ENCODE data around the gene CELF2. TPM values are rescaled to one million over a fixed set of nuclear protein-coding genes. Genes with fewer than 3 reads are reported as not detected.

Gene CELF2
- total RNA-seq, 1 experiment from 2014 or later: 0.27 TPM

DNA sequence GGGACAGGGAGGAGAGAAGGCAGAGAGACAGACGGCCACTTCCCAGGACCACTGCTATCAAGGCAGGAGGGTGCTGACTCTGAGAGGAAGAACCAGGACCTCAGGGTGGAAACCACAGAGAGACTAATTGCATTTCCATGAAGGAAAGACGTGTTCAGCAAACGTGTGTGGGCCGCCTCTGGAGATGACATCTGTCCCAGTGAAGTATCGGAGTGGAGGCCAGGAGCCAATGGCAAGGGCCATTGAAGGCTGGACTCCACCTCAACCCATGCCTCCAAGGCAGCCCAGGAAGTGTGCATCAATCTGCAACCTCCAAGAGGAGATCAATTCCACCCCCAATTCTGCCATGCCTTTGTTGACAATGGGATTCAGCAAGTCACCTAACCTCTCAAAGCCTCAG is 363.8 kb downstream of the CELF2 start:
- DNase-seq: no peak
- ChIA-PET POLR2A (no interaction called here), CTCF (no interaction called here)
- no peak overlapping the region for H3K4me3 ChIP-seq (ENCODE audit: low read depth, low read length)
- Mint-ChIP-seq H3K27ac (ENCODE audit: unreplicated experiment) (no peak overlapping the region), H3K36me3 (ENCODE audit: insufficient read depth, unreplicated experiment) (no peaks in the 10 kb centered on the region), H3K27me3 (ENCODE audit: insufficient read depth, unreplicated experiment) (peaks cover 14% of the 10 kb centered on the region), H3K4me3 (ENCODE audit: unreplicated experiment) (no peak overlapping the region), H3K4me1 (ENCODE audit: low read depth, unreplicated experiment) (no peaks in the 10 kb centered on the region), H3K9me3 (ENCODE audit: unreplicated experiment) (no peaks in the 10 kb centered on the region)
- no peaks in the 10 kb centered on the region for H3K36me3 ChIP-seq (ENCODE audit: control insufficient read depth, insufficient read depth, low read length)
- no peaks in the 10 kb centered on the region for H3K27me3 ChIP-seq (replicated peaks; ENCODE audit: control insufficient read depth, insufficient read depth, low read length)
- intact Hi-C loops (cut with micrococcal nuclease; ENCODE audit: unreplicated experiment): no loop called here
- H3K4me1 ChIP-seq: no peaks in the 10 kb centered on the region
- TF ChIP-seq, protein P1, sequence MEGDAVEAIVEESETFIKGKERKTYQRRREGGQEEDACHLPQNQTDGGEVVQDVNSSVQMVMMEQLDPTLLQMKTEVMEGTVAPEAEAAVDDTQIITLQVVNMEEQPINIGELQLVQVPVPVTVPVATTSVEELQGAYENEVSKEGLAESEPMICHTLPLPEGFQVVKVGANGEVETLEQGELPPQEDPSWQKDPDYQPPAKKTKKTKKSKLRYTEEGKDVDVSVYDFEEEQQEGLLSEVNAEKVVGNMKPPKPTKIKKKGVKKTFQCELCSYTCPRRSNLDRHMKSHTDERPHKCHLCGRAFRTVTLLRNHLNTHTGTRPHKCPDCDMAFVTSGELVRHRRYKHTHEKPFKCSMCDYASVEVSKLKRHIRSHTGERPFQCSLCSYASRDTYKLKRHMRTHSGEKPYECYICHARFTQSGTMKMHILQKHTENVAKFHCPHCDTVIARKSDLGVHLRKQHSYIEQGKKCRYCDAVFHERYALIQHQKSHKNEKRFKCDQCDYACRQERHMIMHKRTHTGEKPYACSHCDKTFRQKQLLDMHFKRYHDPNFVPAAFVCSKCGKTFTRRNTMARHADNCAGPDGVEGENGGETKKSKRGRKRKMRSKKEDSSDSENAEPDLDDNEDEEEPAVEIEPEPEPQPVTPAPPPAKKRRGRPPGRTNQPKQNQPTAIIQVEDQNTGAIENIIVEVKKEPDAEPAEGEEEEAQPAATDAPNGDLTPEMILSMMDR (IDR thresholded peaks at IDR 0.05; ENCODE audit: insufficient read depth in 1 of 2, low read depth in 1 of 2, low read length in 1 of 2, severe bottlenecking in 1 of 2, unreplicated experiment in 1 of 2): no peak
- no TSS peak for BruUV-seq (replicated peaks)
- no peaks in the 10 kb centered on the region for H3K9me3 ChIP-seq

DNA sequence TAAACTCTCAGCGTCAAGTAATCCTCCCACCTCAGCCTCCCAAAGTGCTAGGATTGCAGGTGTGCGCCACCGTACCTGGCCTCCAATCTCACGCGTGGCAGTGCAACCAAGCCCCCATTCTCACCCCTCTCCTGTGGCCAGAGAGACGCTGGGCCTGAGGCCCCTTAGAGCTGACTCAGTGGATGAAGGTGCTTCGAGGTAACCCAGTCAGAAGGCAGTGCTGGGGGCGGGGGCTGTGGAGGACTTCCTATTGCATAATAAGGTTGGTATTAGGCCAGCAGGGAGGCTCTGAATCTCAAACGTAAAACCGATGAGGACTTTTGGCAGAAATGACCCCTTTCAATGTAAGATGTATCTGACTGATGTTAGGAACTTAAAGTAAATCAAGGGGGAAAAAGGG is 364.5 kb downstream of the CELF2 start:
- Mint-ChIP-seq H3K4me3 (ENCODE audit: unreplicated experiment) (no peak overlapping the region), H3K27ac (ENCODE audit: unreplicated experiment) (no peak overlapping the region), H3K27me3 (ENCODE audit: insufficient read depth, unreplicated experiment) (peaks cover 14% of the 10 kb centered on the region), H3K4me1 (ENCODE audit: low read depth, unreplicated experiment) (no peaks in the 10 kb centered on the region), H3K9me3 (ENCODE audit: unreplicated experiment) (no peaks in the 10 kb centered on the region), H3K36me3 (ENCODE audit: insufficient read depth, unreplicated experiment) (no peaks in the 10 kb centered on the region)
- ChIA-PET CTCF (no interaction called here), POLR2A (no interaction called here)
- H3K4me3 ChIP-seq (ENCODE audit: low read depth, low read length): no peak overlapping the region
- TF ChIP-seq, protein P1 (IDR thresholded peaks at IDR 0.05; ENCODE audit: insufficient read depth in 1 of 2, low read depth in 1 of 2, low read length in 1 of 2, severe bottlenecking in 1 of 2, unreplicated experiment in 1 of 2): no peak
- H3K4me1 ChIP-seq: no peaks in the 10 kb centered on the region
- intact Hi-C loops (cut with micrococcal nuclease; ENCODE audit: unreplicated experiment): no loop called here
- DNase-seq: no peak
- no TSS peak for BruUV-seq (replicated peaks)
- H3K27me3 ChIP-seq (replicated peaks; ENCODE audit: control insufficient read depth, insufficient read depth, low read length): no peaks in the 10 kb centered on the region
- no peaks in the 10 kb centered on the region for H3K9me3 ChIP-seq
- H3K36me3 ChIP-seq (ENCODE audit: control insufficient read depth, insufficient read depth, low read length): no peaks in the 10 kb centered on the region

DNA sequence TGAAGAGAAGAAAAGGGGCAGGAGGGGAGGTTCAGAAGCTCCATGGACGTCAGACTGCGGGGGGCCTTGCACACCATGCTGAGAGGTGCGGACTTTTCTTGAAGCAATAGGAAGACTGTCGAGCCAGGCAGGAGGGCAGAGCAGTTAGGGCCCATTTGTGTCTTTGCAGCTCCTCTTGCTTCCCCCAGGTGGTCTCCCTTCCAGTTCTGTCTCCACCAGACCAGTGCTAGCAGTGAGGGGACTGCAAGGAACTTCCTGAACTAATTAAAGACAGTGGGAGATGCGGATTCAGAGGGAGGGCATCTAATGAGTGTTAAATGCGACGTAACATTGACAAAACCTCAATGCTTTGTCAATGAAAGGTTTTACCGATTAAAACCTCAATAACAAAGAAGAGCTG is 368.4 kb downstream of the CELF2 start:
- Histone ChIP-seq H3K4me3 (ENCODE audit: low read depth, low read length) (no peak overlapping the region), H3K9me3 (no peaks in the 10 kb centered on the region), H3K27me3 (replicated peaks; ENCODE audit: control insufficient read depth, insufficient read depth, low read length) (no peaks in the 10 kb centered on the region), H3K36me3 (ENCODE audit: control insufficient read depth, insufficient read depth, low read length) (no peaks in the 10 kb centered on the region), H3K4me1 (no peaks in the 10 kb centered on the region)
- ChIA-PET CTCF (no interaction called here), POLR2A (no interaction called here)
- H3K36me3 Mint-ChIP-seq (ENCODE audit: insufficient read depth, unreplicated experiment): no peaks in the 10 kb centered on the region
- TF ChIP-seq, protein P1 (IDR thresholded peaks at IDR 0.05; ENCODE audit: insufficient read depth in 1 of 2, low read depth in 1 of 2, low read length in 1 of 2, severe bottlenecking in 1 of 2, unreplicated experiment in 1 of 2): no peak
- H3K4me1 Mint-ChIP-seq (ENCODE audit: low read depth, unreplicated experiment): no peaks in the 10 kb centered on the region
- no peak for DNase-seq
- no peak overlapping the region for H3K4me3 Mint-ChIP-seq (ENCODE audit: unreplicated experiment)
- BruUV-seq (replicated peaks): no TSS peak
- peaks cover 20% of the 10 kb centered on the region for H3K27me3 Mint-ChIP-seq (ENCODE audit: insufficient read depth, unreplicated experiment)
- H3K9me3 Mint-ChIP-seq (ENCODE audit: unreplicated experiment): no peaks in the 10 kb centered on the region
- intact Hi-C loops (cut with micrococcal nuclease; ENCODE audit: unreplicated experiment): no loop called here
- no peak overlapping the region for H3K27ac Mint-ChIP-seq (ENCODE audit: unreplicated experiment)
